ENCODE data around the gene CD27. TPM values are rescaled to one million over a fixed set of nuclear protein-coding genes. Genes with fewer than 3 reads are reported as not detected.

Gene CD27
- total and polyA plus RNA-seq, 3 experiments from 2014 or later = 110 to 470 (median 111) TPM

GRCh38 chr12:6458281-6459003 is 13.7 kb downstream of the CD27 start:
- H3K27me3 Mint-ChIP-seq = peaks cover 0 to 2% of the 10 kb centered on the region in 2 donors
- no peak for DNase-seq
- Histone ChIP-seq H3K4me1 (ENCODE audit: insufficient read depth, low read length) (peaks cover 71% of the 10 kb centered on the region), H3K9me3 (ENCODE audit: low read length) (no peaks in the 10 kb centered on the region), H3K27me3 (ENCODE audit: insufficient read depth, low read length, poor library complexity, severe bottlenecking) (no peaks in the 10 kb centered on the region), H3K4me3 (ENCODE audit: low read length) (no peak overlapping the region), H3K27ac (ENCODE audit: low read depth, low read length) (no peak overlapping the region), H3K36me3 (ENCODE audit: insufficient read depth, low read length) (peaks cover 38% of the 10 kb centered on the region)
- H3K27ac Mint-ChIP-seq = peak overlapping the region; percentile 84 to 97 (median 89)
- ChIA-PET CTCF (interaction anchor here (0.9 to 10.1 kb wide), 4 partner anchors 9 to 79 kb away, joined by 3 to 179 read pairs (median 12); partner anchors contain the start of genes CD27, TAPBPL and VAMP1), POLR2A (interaction anchor here (0.7 to 8.3 kb wide), 5 partner anchors 9 to 35 kb away, joined by 3 to 109 read pairs (median 4); partner anchors contain the start of genes CD27, TAPBPL and VAMP1)
- H3K9me3 Mint-ChIP-seq = no peaks in the 10 kb centered on the region
- peaks cover 20 to 84% (median 38%) of the 10 kb centered on the region in 3 donors for H3K36me3 Mint-ChIP-seq
- H3K4me1 Mint-ChIP-seq = peaks cover 69 to 82% (median 77%) of the 10 kb centered on the region in 3 donors
- peak overlapping the region in 1 of 7 donors; percentile 5 for H3K4me3 Mint-ChIP-seq

GRCh38 chr12:6459004-6459337 is 14.2 kb downstream of the CD27 start:
- Histone ChIP-seq H3K4me1 (ENCODE audit: insufficient read depth, low read length) (peaks cover 73% of the 10 kb centered on the region), H3K27me3 (ENCODE audit: insufficient read depth, low read length, poor library complexity, severe bottlenecking) (no peaks in the 10 kb centered on the region), H3K27ac (ENCODE audit: low read depth, low read length) (no peak overlapping the region), H3K36me3 (ENCODE audit: insufficient read depth, low read length) (peaks cover 38% of the 10 kb centered on the region), H3K4me3 (ENCODE audit: low read length) (no peak overlapping the region), H3K9me3 (ENCODE audit: low read length) (no peaks in the 10 kb centered on the region)
- POLR2A ChIA-PET = interaction anchor here (0.6 to 8.3 kb wide), 6 partner anchors 9 to 35 kb away, joined by 3 to 109 read pairs (median 4); partner anchors contain the start of genes CD27, TAPBPL and VAMP1
- Mint-ChIP-seq H3K36me3 (peaks cover 22 to 84% (median 40%) of the 10 kb centered on the region in 3 donors), H3K27me3 (peaks cover 0 to 2% of the 10 kb centered on the region in 2 donors), H3K9me3 (no peaks in the 10 kb centered on the region), H3K27ac (peak overlapping the region; percentile 84 to 97 (median 89)), H3K4me3 (peak overlapping the region in 3 of 7 donors; percentile 5 to 37 (median 35)), H3K4me1 (peaks cover 72 to 83% (median 78%) of the 10 kb centered on the region in 3 donors)
- DNase-seq = no peak
- CTCF ChIA-PET = interaction anchor here (0.9 to 10.1 kb wide), 6 partner anchors 10 to 79 kb away, joined by 3 to 179 read pairs (median 4); partner anchors contain the start of genes CD27, TAPBPL and VAMP1

- peak overlapping the region; percentile 94 to 99 (median 99) for H3K27ac Mint-ChIP-seq
- H3K9me3 Mint-ChIP-seq = no peaks in the 10 kb centered on the region
- peak overlapping the region; percentile 24 to 89 (median 83) for H3K4me3 Mint-ChIP-seq
- H3K27me3 Mint-ChIP-seq = peaks cover 0 to 2% of the 10 kb centered on the region in 2 donors
- peaks cover 72 to 86% (median 79%) of the 10 kb centered on the region in 3 donors for H3K4me1 Mint-ChIP-seq
- H3K36me3 Mint-ChIP-seq = peaks cover 33 to 87% (median 41%) of the 10 kb centered on the region in 3 donors
- H3K4me3 ChIP-seq (ENCODE audit: low read length) = peak overlapping the region; percentile 46
- peaks cover 47% of the 10 kb centered on the region for H3K36me3 ChIP-seq (ENCODE audit: insufficient read depth, low read length)
- ChIA-PET POLR2A (interaction anchor here (0.6 to 8.3 kb wide), 11 partner anchors 9 to 229 kb away, joined by 3 to 109 read pairs (median 6); partner anchors contain the start of genes CD27, GAPDH, MRPL51 and TAPBPL), CTCF (interaction anchor here (1.1 to 10.1 kb wide), 9 partner anchors 9 to 138 kb away, joined by 3 to 179 read pairs (median 14); partner anchors contain the start of genes CD27, GAPDH, TAPBPL and VAMP1)
- peaks cover 81% of the 10 kb centered on the region for H3K4me1 ChIP-seq (ENCODE audit: insufficient read depth, low read length)
- H3K9me3 ChIP-seq (ENCODE audit: low read length) = no peaks in the 10 kb centered on the region
- peak overlapping the region; percentile 79 for H3K27ac ChIP-seq (ENCODE audit: low read depth, low read length)
- peak in 3 of 5 donors; percentile 17 to 61 (median 51) for DNase-seq
- H3K27me3 ChIP-seq (ENCODE audit: insufficient read depth, low read length, poor library complexity, severe bottlenecking) = no peaks in the 10 kb centered on the region
Measured at GRCh38 chr12:6460751-6461371, 16.1 kb downstream of the CD27 start.

- Histone ChIP-seq H3K36me3 (ENCODE audit: insufficient read depth, low read length) (peaks cover 55% of the 10 kb centered on the region), H3K27me3 (ENCODE audit: insufficient read depth, low read length, poor library complexity, severe bottlenecking) (no peaks in the 10 kb centered on the region), H3K9me3 (ENCODE audit: low read length) (no peaks in the 10 kb centered on the region), H3K4me3 (ENCODE audit: low read length) (peak overlapping the region; percentile 46), H3K27ac (ENCODE audit: low read depth, low read length) (peak overlapping the region; percentile 79), H3K4me1 (ENCODE audit: insufficient read depth, low read length) (peaks cover 88% of the 10 kb centered on the region)
- H3K36me3 Mint-ChIP-seq = peaks cover 31 to 91% (median 42%) of the 10 kb centered on the region in 3 donors
- H3K27me3 Mint-ChIP-seq = peaks cover 0 to 2% of the 10 kb centered on the region in 2 donors
- H3K9me3 Mint-ChIP-seq = no peaks in the 10 kb centered on the region
- DNase-seq = peak; percentile 74 to 93 (median 87)
- H3K27ac Mint-ChIP-seq = peak overlapping the region; percentile 94 to 99 (median 99)
- H3K4me1 Mint-ChIP-seq = peaks cover 75 to 89% (median 83%) of the 10 kb centered on the region in 3 donors
- H3K4me3 Mint-ChIP-seq = peak overlapping the region; percentile 71 to 89 (median 83)
- ChIA-PET POLR2A (interaction anchor here (0.8 to 8.3 kb wide), 12 partner anchors 9 to 126 kb away, joined by 3 to 109 read pairs (median 6); partner anchors contain the start of genes CD27, GAPDH, MRPL51 and TAPBPL), CTCF (interaction anchor here (0.8 to 10.1 kb wide), 12 partner anchors 9 to 138 kb away, joined by 3 to 179 read pairs (median 6); partner anchors contain the start of genes CD27, GAPDH, TAPBPL and VAMP1)
Measured at GRCh38 chr12:6461401-6462233, 16.9 kb downstream of the CD27 start.

- Mint-ChIP-seq H3K9me3 (no peaks in the 10 kb centered on the region), H3K36me3 (peaks cover 31 to 92% (median 44%) of the 10 kb centered on the region in 3 donors), H3K27ac (peak overlapping the region; percentile 94 to 99 (median 99)), H3K4me1 (peaks cover 77 to 90% (median 86%) of the 10 kb centered on the region in 3 donors), H3K4me3 (peak overlapping the region; percentile 71 to 89 (median 83)), H3K27me3 (peaks cover 0 to 2% of the 10 kb centered on the region in 2 donors)
- ChIA-PET POLR2A (interaction anchor here (0.8 to 8.3 kb wide), 11 partner anchors 8 to 127 kb away, joined by 3 to 109 read pairs (median 6); partner anchors contain the start of genes CD27, GAPDH, MRPL51 and TAPBPL), CTCF (interaction anchor here (0.8 to 10.1 kb wide), 10 partner anchors 8 to 136 kb away, joined by 3 to 179 read pairs (median 10); partner anchors contain the start of genes CD27, GAPDH, TAPBPL and VAMP1)
- H3K9me3 ChIP-seq (ENCODE audit: low read length) = no peaks in the 10 kb centered on the region
- peaks cover 80% of the 10 kb centered on the region for H3K4me1 ChIP-seq (ENCODE audit: insufficient read depth, low read length)
- peak overlapping the region; percentile 12 for H3K4me3 ChIP-seq (ENCODE audit: low read length)
- H3K27ac ChIP-seq (ENCODE audit: low read depth, low read length) = peak overlapping the region; percentile 79
- peaks cover 50% of the 10 kb centered on the region for H3K36me3 ChIP-seq (ENCODE audit: insufficient read depth, low read length)
- DNase-seq = peak in 2 of 5 donors; percentile 30 to 65
- no peaks in the 10 kb centered on the region for H3K27me3 ChIP-seq (ENCODE audit: insufficient read depth, low read length, poor library complexity, severe bottlenecking)
Measured at GRCh38 chr12:6462234-6462995, 17.7 kb downstream of the CD27 start.

GRCh38 chr12:6463216-6463615 is 18.5 kb downstream of the CD27 start:
- Mint-ChIP-seq H3K9me3 (no peaks in the 10 kb centered on the region), H3K36me3 (peaks cover 31 to 92% (median 44%) of the 10 kb centered on the region in 3 donors), H3K4me1 (peaks cover 83 to 94% (median 87%) of the 10 kb centered on the region in 3 donors), H3K27ac (peak overlapping the region; percentile 94 to 99 (median 99)), H3K4me3 (peak overlapping the region; percentile 68 to 89 (median 83)), H3K27me3 (peaks cover 0 to 2% of the 10 kb centered on the region in 2 donors)
- Histone ChIP-seq H3K36me3 (ENCODE audit: insufficient read depth, low read length) (peaks cover 46% of the 10 kb centered on the region), H3K27me3 (ENCODE audit: insufficient read depth, low read length, poor library complexity, severe bottlenecking) (no peaks in the 10 kb centered on the region), H3K9me3 (ENCODE audit: low read length) (no peaks in the 10 kb centered on the region), H3K4me1 (ENCODE audit: insufficient read depth, low read length) (peaks cover 84% of the 10 kb centered on the region), H3K27ac (ENCODE audit: low read depth, low read length) (peak overlapping the region; percentile 79), H3K4me3 (ENCODE audit: low read length) (peak overlapping the region; percentile 12)
- CTCF ChIA-PET = interaction anchor here (0.9 to 10.1 kb wide), 9 partner anchors 14 to 140 kb away, joined by 3 to 179 read pairs (median 4); partner anchors contain the start of genes CD27, GAPDH and TAPBPL
- POLR2A ChIA-PET = interaction anchor here (0.6 to 8.3 kb wide), 10 partner anchors 13 to 127 kb away, joined by 3 to 109 read pairs (median 4); partner anchors contain the start of genes GAPDH, MRPL51 and TAPBPL
- DNase-seq = peak in 2 of 5 donors; percentile 19 to 45

All from CD8-positive, alpha-beta memory T cell (primary cell).